ENCODE data around the gene ZNF790. TPM values are rescaled to one million over a fixed set of nuclear protein-coding genes. Genes with fewer than 3 reads are reported as not detected.

ZNF790 gene
- total RNA-seq, 1 experiment from 2014 or later, result not detected

GRCh38 chr19:36772311-36773222 lies 65.6 kb downstream of the ZNF790 start, which contains the start of gene ZNF850:
TSS of gene ZNF850 (minus strand) at chr19:36772807. CDS start at chr19:36762606, 10,201 bp downstream.
- DNase-seq (ENCODE audit: low spot score), result peak; percentile 44

DNA sequence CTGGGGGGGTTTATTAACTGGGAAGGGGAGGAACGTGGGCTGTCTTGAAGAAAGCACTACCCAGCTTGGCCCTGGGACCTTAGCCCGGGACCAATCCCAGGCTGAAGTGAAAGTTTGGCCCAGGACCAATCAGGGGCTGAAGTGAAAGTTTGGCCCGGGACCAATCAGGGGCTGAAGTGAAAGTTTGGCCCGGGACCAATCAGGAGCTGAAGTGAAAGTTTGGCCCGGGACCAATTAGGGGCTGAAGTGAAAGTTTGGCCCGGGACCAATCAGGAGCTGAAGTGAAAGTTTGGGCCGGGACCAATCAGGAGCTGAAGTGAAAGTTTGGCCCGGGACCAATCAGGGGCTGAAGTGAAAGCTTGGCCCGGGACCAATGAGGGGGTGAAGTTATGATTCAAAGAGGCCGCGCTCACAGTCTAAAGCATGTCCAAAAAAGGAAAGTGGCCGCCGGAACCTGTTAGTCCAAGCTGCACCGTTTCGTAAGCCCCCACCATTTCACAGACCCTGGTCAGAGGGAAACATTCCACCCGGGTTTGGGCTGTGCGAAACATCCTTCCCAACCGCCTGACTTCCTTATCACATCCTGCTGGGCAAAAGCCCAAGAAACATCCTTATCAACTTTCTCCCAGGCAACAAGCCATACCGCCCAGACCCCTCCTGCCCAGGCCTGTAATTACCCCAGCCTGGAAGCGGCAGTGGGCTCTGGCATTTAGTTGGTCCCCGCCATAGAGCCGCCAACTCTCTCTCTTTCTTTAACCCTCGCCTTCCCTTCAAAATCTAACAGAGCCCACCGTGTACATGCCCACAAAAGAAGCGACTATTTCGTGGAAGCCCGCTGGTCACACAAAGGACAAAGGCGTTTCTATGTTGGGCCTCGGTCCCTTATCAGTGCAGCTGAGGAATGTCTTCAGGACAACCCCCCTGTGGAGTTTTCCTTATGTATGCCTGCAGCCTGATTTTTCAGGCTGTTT lies 66.6 kb downstream of the ZNF790 start:
- no peak for DNase-seq (ENCODE audit: low spot score)

Small RNA genes lying within 50 kb of the gene (small RNA-seq; reads per million reads assigned to genes)
- not detected for gene RF00019

Other genes with a start within 250 kb of the ZNF790 start
- gene ZNF382, start 233.1 kb downstream of the ZNF790 start, total RNA-seq (2014; rRNA removed; shearing (Covaris generic)), result not detected in 2 replicates
- gene ZNF461, start 171.6 kb downstream of the ZNF790 start, total RNA-seq (2014; rRNA removed; shearing (Covaris generic)), result not detected in 2 replicates
- gene ZNF567, start 150.8 kb downstream of the ZNF790 start, total RNA-seq (2014; rRNA removed; shearing (Covaris generic)), result 0.41 and 0.86 TPM in 2 replicates
- 0.34 and 0.69 TPM in 2 replicates for gene ZNF850, start 65.6 kb downstream of the ZNF790 start, total RNA-seq (2014; rRNA removed; shearing (Covaris generic))
- not detected in 2 replicates for gene ZNF345, start 12.5 kb upstream of the ZNF790 start, total RNA-seq (2014; rRNA removed; shearing (Covaris generic))
- gene ZNF829, start 77.9 kb upstream of the ZNF790 start, total RNA-seq (2014; rRNA removed; shearing (Covaris generic)), result not detected in 2 replicates
- gene ZNF568, start 77.9 kb upstream of the ZNF790 start, total RNA-seq (2014; rRNA removed; shearing (Covaris generic)), result not detected in 2 replicates
- 0.18 TPM in 1 of 2 replicates, not detected in the other for gene ZNF420, start 240.0 kb upstream of the ZNF790 start, total RNA-seq (2014; rRNA removed; shearing (Covaris generic))

All from HT-29 (cell line).